ENCODE data around the gene CCP110.
A peak's percentile ranks its signal among the peaks of the same experiment; 100 is the strongest.

Gene CCP110

GRCh38 chr16:19523559-19524355, at the start of gene CCP110:
Gene CCP110 (plus strand): TSS chr16:19523942. CDS start chr16:19527882, 3,940 bp downstream.
- H3K27me3 Mint-ChIP-seq (ENCODE audit: low read depth): no peaks in the 10 kb centered on the region
- peaks cover 44% of the 10 kb centered on the region for H3K4me1 Mint-ChIP-seq (ENCODE audit: low read depth)
- H3K4me3 Mint-ChIP-seq: peak within 1 kb of the TSS; percentile 91
- H3K9me3 Mint-ChIP-seq: no peaks in the 10 kb centered on the region
- peak within 1 kb of the TSS; percentile 96 for H3K27ac Mint-ChIP-seq
- peaks cover 19% of the 10 kb centered on the region for H3K36me3 Mint-ChIP-seq (ENCODE audit: low read depth)
- peak; percentile 94 for DNase-seq (ENCODE audit: low spot score)

- no peak for DNase-seq (ENCODE audit: low spot score)
- no peaks in the 10 kb centered on the region for H3K9me3 Mint-ChIP-seq
- H3K4me3 Mint-ChIP-seq: no peak overlapping the region
- H3K36me3 Mint-ChIP-seq (ENCODE audit: low read depth): no peaks in the 10 kb centered on the region
- H3K27me3 Mint-ChIP-seq (ENCODE audit: low read depth): peaks cover 5% of the 10 kb centered on the region
- H3K27ac Mint-ChIP-seq: no peak overlapping the region
- H3K4me1 Mint-ChIP-seq (ENCODE audit: low read depth): no peaks in the 10 kb centered on the region
Observed at GRCh38 chr16:19474617-19475016, 49.1 kb upstream of the CCP110 start.

GRCh38 chr16:19478505-19478904, 45.2 kb upstream of the CCP110 start:
- Mint-ChIP-seq H3K4me3 (no peak overlapping the region), H3K4me1 (ENCODE audit: low read depth) (no peaks in the 10 kb centered on the region), H3K27ac (no peak overlapping the region)

GRCh38 chr16:19479302-19479721, 44.4 kb upstream of the CCP110 start:
- H3K4me1 Mint-ChIP-seq (ENCODE audit: low read depth): no peaks in the 10 kb centered on the region
- H3K9me3 Mint-ChIP-seq: no peaks in the 10 kb centered on the region
- no peak overlapping the region for H3K4me3 Mint-ChIP-seq
- H3K27me3 Mint-ChIP-seq (ENCODE audit: low read depth): peaks cover 5% of the 10 kb centered on the region
- DNase-seq (ENCODE audit: low spot score): no peak
- no peaks in the 10 kb centered on the region for H3K36me3 Mint-ChIP-seq (ENCODE audit: low read depth)
- H3K27ac Mint-ChIP-seq: no peak overlapping the region

More at GRCh38 chr16:19478505-19478904, 45.2 kb upstream of the CCP110 start:
- Mint-ChIP-seq H3K27me3 (ENCODE audit: low read depth) (peaks cover 5% of the 10 kb centered on the region), H3K9me3 (no peaks in the 10 kb centered on the region), H3K36me3 (ENCODE audit: low read depth) (no peaks in the 10 kb centered on the region)
- DNase-seq (ENCODE audit: low spot score): no peak

GRCh38 chr16:19481296-19481695, 42.4 kb upstream of the CCP110 start:
- H3K27me3 Mint-ChIP-seq (ENCODE audit: low read depth): peaks cover 5% of the 10 kb centered on the region
- H3K4me1 Mint-ChIP-seq (ENCODE audit: low read depth): no peaks in the 10 kb centered on the region
- H3K4me3 Mint-ChIP-seq: no peak overlapping the region
- H3K36me3 Mint-ChIP-seq (ENCODE audit: low read depth): no peaks in the 10 kb centered on the region
- H3K27ac Mint-ChIP-seq: no peak overlapping the region
- no peaks in the 10 kb centered on the region for H3K9me3 Mint-ChIP-seq
- no peak for DNase-seq (ENCODE audit: low spot score)

GRCh38 chr16:19481769-19482168, 42.0 kb upstream of the CCP110 start:
- no peak overlapping the region for H3K4me3 Mint-ChIP-seq
- H3K27me3 Mint-ChIP-seq (ENCODE audit: low read depth): peaks cover 5% of the 10 kb centered on the region
- DNase-seq (ENCODE audit: low spot score): no peak
- H3K9me3 Mint-ChIP-seq: no peaks in the 10 kb centered on the region
- H3K27ac Mint-ChIP-seq: no peak overlapping the region
- H3K36me3 Mint-ChIP-seq (ENCODE audit: low read depth): no peaks in the 10 kb centered on the region
- H3K4me1 Mint-ChIP-seq (ENCODE audit: low read depth): no peaks in the 10 kb centered on the region

GRCh38 chr16:19482291-19482690, 41.5 kb upstream of the CCP110 start:
- H3K4me3 Mint-ChIP-seq: no peak overlapping the region
- no peaks in the 10 kb centered on the region for H3K4me1 Mint-ChIP-seq (ENCODE audit: low read depth)
- no peak for DNase-seq (ENCODE audit: low spot score)
- no peaks in the 10 kb centered on the region for H3K36me3 Mint-ChIP-seq (ENCODE audit: low read depth)
- H3K27ac Mint-ChIP-seq: no peak overlapping the region
- H3K9me3 Mint-ChIP-seq: no peaks in the 10 kb centered on the region
- H3K27me3 Mint-ChIP-seq (ENCODE audit: low read depth): peaks cover 5% of the 10 kb centered on the region

- Mint-ChIP-seq H3K36me3 (ENCODE audit: low read depth) (no peaks in the 10 kb centered on the region), H3K4me3 (no peak overlapping the region), H3K4me1 (ENCODE audit: low read depth) (no peaks in the 10 kb centered on the region), H3K9me3 (no peaks in the 10 kb centered on the region), H3K27me3 (ENCODE audit: low read depth) (no peaks in the 10 kb centered on the region), H3K27ac (no peak overlapping the region)
- DNase-seq (ENCODE audit: low spot score): no peak
Observed at GRCh38 chr16:19484096-19484495, 39.6 kb upstream of the CCP110 start.

GRCh38 chr16:19485611-19486010, 38.1 kb upstream of the CCP110 start:
- Mint-ChIP-seq H3K36me3 (ENCODE audit: low read depth) (no peaks in the 10 kb centered on the region), H3K4me1 (ENCODE audit: low read depth) (no peaks in the 10 kb centered on the region), H3K27me3 (ENCODE audit: low read depth) (no peaks in the 10 kb centered on the region), H3K4me3 (no peak overlapping the region), H3K27ac (no peak overlapping the region), H3K9me3 (no peaks in the 10 kb centered on the region)
- DNase-seq (ENCODE audit: low spot score): no peak

GRCh38 chr16:19486051-19486450, 37.7 kb upstream of the CCP110 start:
- Mint-ChIP-seq H3K4me1 (ENCODE audit: low read depth) (no peaks in the 10 kb centered on the region), H3K27ac (no peak overlapping the region), H3K4me3 (no peak overlapping the region), H3K36me3 (ENCODE audit: low read depth) (no peaks in the 10 kb centered on the region), H3K9me3 (no peaks in the 10 kb centered on the region), H3K27me3 (ENCODE audit: low read depth) (no peaks in the 10 kb centered on the region)
- no peak for DNase-seq (ENCODE audit: low spot score)

- no peaks in the 10 kb centered on the region for H3K4me1 Mint-ChIP-seq (ENCODE audit: low read depth)
- no peak overlapping the region for H3K27ac Mint-ChIP-seq
- DNase-seq (ENCODE audit: low spot score): no peak
- no peak overlapping the region for H3K4me3 Mint-ChIP-seq
- no peaks in the 10 kb centered on the region for H3K27me3 Mint-ChIP-seq (ENCODE audit: low read depth)
- H3K9me3 Mint-ChIP-seq: no peaks in the 10 kb centered on the region
- no peaks in the 10 kb centered on the region for H3K36me3 Mint-ChIP-seq (ENCODE audit: low read depth)
Observed at GRCh38 chr16:19486750-19487325, 36.9 kb upstream of the CCP110 start.

GRCh38 chr16:19488213-19488640, 35.5 kb upstream of the CCP110 start:
- Mint-ChIP-seq H3K9me3 (no peaks in the 10 kb centered on the region), H3K4me1 (ENCODE audit: low read depth) (no peaks in the 10 kb centered on the region), H3K27me3 (ENCODE audit: low read depth) (no peaks in the 10 kb centered on the region), H3K36me3 (ENCODE audit: low read depth) (no peaks in the 10 kb centered on the region), H3K4me3 (no peak overlapping the region), H3K27ac (no peak overlapping the region)
- DNase-seq (ENCODE audit: low spot score): no peak

GRCh38 chr16:19490619-19491018, 33.1 kb upstream of the CCP110 start:
- H3K27ac Mint-ChIP-seq: no peak overlapping the region

GRCh38 chr16:19497176-19497575, 26.6 kb upstream of the CCP110 start:
- Mint-ChIP-seq H3K4me1 (ENCODE audit: low read depth) (peaks cover 10% of the 10 kb centered on the region), H3K27ac (no peak overlapping the region), H3K9me3 (no peaks in the 10 kb centered on the region), H3K27me3 (ENCODE audit: low read depth) (no peaks in the 10 kb centered on the region), H3K36me3 (ENCODE audit: low read depth) (peaks cover 19% of the 10 kb centered on the region), H3K4me3 (no peak overlapping the region)
- DNase-seq (ENCODE audit: low spot score): no peak

More at GRCh38 chr16:19490619-19491018, 33.1 kb upstream of the CCP110 start:
- no peaks in the 10 kb centered on the region for H3K27me3 Mint-ChIP-seq (ENCODE audit: low read depth)
- H3K4me1 Mint-ChIP-seq (ENCODE audit: low read depth): peaks cover 10% of the 10 kb centered on the region
- H3K9me3 Mint-ChIP-seq: no peaks in the 10 kb centered on the region
- no peaks in the 10 kb centered on the region for H3K36me3 Mint-ChIP-seq (ENCODE audit: low read depth)
- H3K4me3 Mint-ChIP-seq: no peak overlapping the region
- DNase-seq (ENCODE audit: low spot score): no peak

All from T-helper 2 cell treated with Interferon-gamma antibody and Interleukin-4, amounts not matched to agents 5 μg/mL and 100 μg/mL, for 36 hours (primary cell).